Adrenal gland (tissue), 12 donors: ENCODE data around the gene PRDM16. TPM values are rescaled to one million over a fixed set of nuclear protein-coding genes. Genes with fewer than 3 reads are reported as not detected.

Experiments used
- DNase-seq, 7 donors: peaks; one replicate each; pipeline ENCODE4 v3.0.0-alpha.2; 2019 to 2020
- H3K27ac ChIP-seq, 5 donors: fragments of 200-600 bp; sonication (generic) in 4 of 5; 1 replicate in 3 of 5; 2 replicates in 2 of 5; pipeline versions ENCODE4 v1.5.1 to v1.8.0; 2016 to 2020; ENCODE audit warnings: mild to moderate bottlenecking in 1 of 5
- H3K27me3 ChIP-seq: fragments of 200-600 bp; 2 replicates; pipeline ENCODE4 v1.8.0; 2021
- H3K36me3 ChIP-seq, 2 donors: fragments of 200-600 bp; replicated peaks in 1 of 2; 1 replicate in 1 of 2; 2 replicates in 1 of 2; pipeline versions ENCODE4 v1.5.1 to v1.8.0; 2018 to 2022
- H3K4me1 ChIP-seq, 2 donors: fragments of 200-600 bp; replicated peaks in 1 of 2; 1 replicate in 1 of 2; 2 replicates in 1 of 2; pipeline versions ENCODE4 v1.5.1 to v1.8.0; 2018 to 2021
- H3K4me3 ChIP-seq, 4 donors: fragments of 200-600 bp; sonication (generic) in 3 of 4; one replicate each; pipeline ENCODE4 v1.5.1; 2016 to 2018
- H3K9me3 ChIP-seq, 3 donors: fragments of 200-600 bp; sonication (generic) in 1 of 3; replicated peaks in 1 of 3; 1 replicate in 2 of 3; 2 replicates in 1 of 3; pipeline versions ENCODE4 v1.5.1 to v1.8.0; 2016 to 2021
- CTCF ChIP-seq, 6 experiments: fragments of 450-650 bp in 4 of 6; fragments of 200-600 bp in 2 of 6; sonication (generic) in 1 of 6; IDR thresholded peaks; 1 replicate in 5 of 6; 2 replicates in 1 of 6; pipeline versions ENCODE4 v1.5.1 to v1.8.0; 2016 to 2021; ENCODE audit warnings: antibody characterized with exemption in 6 of 6, mild to moderate bottlenecking in 2 of 6, moderate library complexity in 1 of 6
- POLR2A ChIP-seq, 2 donors: fragments of 450-650 bp; IDR thresholded peaks; one replicate each; pipeline ENCODE4 v1.6.1; 2017; ENCODE audit warnings: antibody characterized with exemption in 2 of 2, mild to moderate bottlenecking in 2 of 2, moderate library complexity in 1 of 2
- WGBS, 4 donors: extraction: QIAGEN DNeasy Blood & Tissue Kit in 2 of 4; methylation state at CpG; one replicate each; pipeline versions ENCODE4 v1.1.5 to v1.1.7; 2013 to 2017; 5-methylcytosine and 5-hydroxymethylcytosine counted together
- intact Hi-C, 2 donors: fragments of 100-400 bp; cut with DNase I; formaldehyde crosslinking; loops; one replicate each; pipeline versions ENCODE4 v1.14.1 to v1.15.0; 2022 to 2023
- polyA plus RNA-seq, 3 donors: library from polyadenylated mRNA; stranded (reverse); fragments of 200-250 nt in 2 of 3; fragments of 350-450 nt in 1 of 3; fragmentation: Illumina TruSeq in 1 of 3; extraction: RNeasy Lipid Tissue Mini Kit (QIAGEN cat#74804) in 1 of 3; gene quantifications; one replicate each; pipeline ENCODE4 v1.2.3, GENCODE V29; 2013 to 2014
- total RNA-seq, 9 donors: library from RNA; depleted of rRNA in 4 of 9; stranded (reverse); fragments of >200 nt in 4 of 9; fragments of 120-200 nt in 1 of 9; fragmentation: NEBNext Ultra II Directional in 1 of 9; extraction: Animal tissue kit (Norgen Biotek cat#: 25700) in 1 of 9; gene quantifications; one replicate each; pipeline versions ENCODE4 v1.1.0 to v1.2.4, GENCODE V29; 2013 to 2023
- donor health status: healthy with polysubstance abuse.
- donor health status: Bipolar disorder and iron deficiency.
- donor health status: DM: yes; HTN: yes; CAD: no.
- donor health status: DM: no; HTN: no; CAD: no.
- donor health status: DM: no; HTN: no; CAD: no.
- donor health status: DM: yes; HTN: yes; CAD: no.

PRDM16 gene
- total and polyA plus RNA-seq, 12 donors: 0.04 to 2.8 (median 0.61) TPM; not detected in 1

GRCh38 chr1:3243304-3243703 lies 174.3 kb downstream of the PRDM16 start:
- DNase-seq: no peak
- Histone ChIP-seq H3K9me3 (no peaks in the 10 kb centered on the region), H3K27ac (no peak overlapping the region), H3K4me1 (no peaks in the 10 kb centered on the region), H3K27me3 (peaks cover 28% of the 10 kb centered on the region), H3K36me3 (no peaks in the 10 kb centered on the region), H3K4me3 (no peak overlapping the region)
- TF ChIP-seq CTCF (IDR thresholded peaks at IDR 0.05) (no peak), POLR2A (IDR thresholded peaks at IDR 0.05) (no peak)
- 84 to 92% (median 89%) methylated on average over 11 to 15 of the region's 15 CpGs for WGBS, 4 donors
- intact Hi-C loops: no loop called here

GRCh38 chr1:3244025-3244926 lies 175.3 kb downstream of the PRDM16 start:
- DNase-seq: no peak
- Histone ChIP-seq H3K27ac (no peak overlapping the region), H3K4me1 (no peaks in the 10 kb centered on the region), H3K9me3 (no peaks in the 10 kb centered on the region), H3K27me3 (peaks cover 28% of the 10 kb centered on the region), H3K36me3 (no peaks in the 10 kb centered on the region), H3K4me3 (no peak overlapping the region)
- intact Hi-C loops: no loop called here
- TF ChIP-seq CTCF (IDR thresholded peaks at IDR 0.05) (no peak), POLR2A (IDR thresholded peaks at IDR 0.05) (no peak)
- WGBS, 4 donors: 73 to 75% (median 73%) methylated on average over 30 to 37 of the region's 37 CpGs

- H3K9me3 ChIP-seq: no peaks in the 10 kb centered on the region
- H3K36me3 ChIP-seq: no peaks in the 10 kb centered on the region
- no peak overlapping the region for H3K27ac ChIP-seq
- 71 to 79% (median 78%) methylated on average over 6 to 7 of the region's 7 CpGs for WGBS, 4 donors
- H3K4me3 ChIP-seq: no peak overlapping the region
- TF ChIP-seq POLR2A (IDR thresholded peaks at IDR 0.05) (no peak), CTCF (IDR thresholded peaks at IDR 0.05) (no peak)
- intact Hi-C loops: no loop called here
- peaks cover 32% of the 10 kb centered on the region for H3K27me3 ChIP-seq
- no peak for DNase-seq
- no peaks in the 10 kb centered on the region for H3K4me1 ChIP-seq
These were observed 175.9 kb downstream of the PRDM16 start for GRCh38 chr1:3244927-3245315.

- Histone ChIP-seq H3K4me3 (no peak overlapping the region), H3K9me3 (no peaks in the 10 kb centered on the region), H3K27me3 (peaks cover 32% of the 10 kb centered on the region), H3K27ac (no peak overlapping the region), H3K4me1 (no peaks in the 10 kb centered on the region), H3K36me3 (no peaks in the 10 kb centered on the region)
- TF ChIP-seq CTCF (IDR thresholded peaks at IDR 0.05) (no peak), POLR2A (IDR thresholded peaks at IDR 0.05) (no peak)
- intact Hi-C loops: no loop called here
- 55 to 66% (median 60%) methylated on average over 9 to 12 of the region's 12 CpGs for WGBS, 4 donors
- no peak for DNase-seq
These were observed 176.3 kb downstream of the PRDM16 start for GRCh38 chr1:3245344-3245743.
